ENCODE measurements around the gene DLG5.

DLG5 gene

DNA sequence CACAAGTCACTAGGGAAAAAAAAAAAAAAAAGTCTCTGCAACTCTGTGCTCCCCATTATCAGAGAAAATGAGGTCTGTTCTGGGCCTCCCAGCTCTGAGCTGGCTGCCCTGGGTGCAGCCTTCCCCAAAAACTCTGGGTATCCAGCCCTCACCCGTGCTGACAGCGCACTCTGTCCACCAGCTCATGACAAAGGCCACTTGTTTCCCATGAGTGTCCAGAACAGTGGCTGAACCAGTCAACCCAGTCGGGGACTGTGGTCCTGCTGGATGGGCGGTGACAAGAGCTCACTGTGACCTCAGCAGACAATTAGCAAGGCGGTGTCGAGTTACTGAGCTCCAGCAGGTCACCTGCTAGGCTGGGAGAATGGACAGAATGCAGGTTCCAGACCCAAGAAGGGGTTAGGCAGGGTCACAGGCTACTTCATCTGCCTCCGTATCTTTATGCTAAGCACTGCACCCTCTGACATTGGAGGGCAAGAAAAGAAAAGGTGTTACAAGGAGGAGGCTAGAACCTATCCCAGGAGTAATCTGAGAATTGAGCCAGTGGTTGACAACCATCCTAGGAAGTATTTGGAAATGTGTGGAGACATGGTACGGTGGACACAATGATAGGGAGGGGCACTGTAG lies 37.2 kb downstream of the DLG5 start:
- DNase-seq, result no peak

GRCh38 chr10:77888356-77888703 lies 38.2 kb downstream of the DLG5 start:
- DNase-seq, result no peak

DNA sequence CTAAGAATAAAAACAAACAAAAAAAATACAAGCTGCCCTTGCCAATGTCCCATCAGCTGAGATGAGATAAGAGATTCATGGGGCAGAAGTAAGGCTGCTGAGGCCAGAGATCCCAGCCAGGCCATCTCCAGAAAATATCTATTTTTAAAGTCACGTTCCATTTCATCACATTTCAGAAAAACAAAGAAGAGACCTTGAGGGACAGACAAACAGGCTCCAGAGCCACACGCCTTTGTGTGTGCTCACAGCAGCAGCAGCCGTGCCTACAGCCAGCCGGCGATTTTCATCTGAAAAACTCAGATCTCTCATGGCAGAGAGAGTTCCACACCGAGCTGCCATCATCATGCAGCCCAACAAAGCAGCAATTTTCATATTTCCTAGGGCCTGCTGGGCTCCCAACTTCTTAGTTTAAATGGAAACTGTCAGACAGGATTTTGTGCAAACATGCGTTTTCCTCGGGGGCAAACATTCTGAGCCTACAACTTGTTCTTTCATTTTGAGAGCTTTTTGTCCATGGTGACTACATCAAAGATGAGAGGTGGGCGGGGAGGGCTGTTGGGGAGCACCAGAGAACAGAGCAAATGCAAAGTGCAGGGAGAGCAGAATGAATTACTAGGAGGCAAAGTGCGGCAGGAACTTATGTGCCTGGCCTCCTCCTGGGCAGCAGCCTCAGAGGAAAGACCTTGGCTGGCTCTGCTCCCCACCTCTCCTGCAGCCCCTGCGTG lies 38.8 kb downstream of the DLG5 start:
- DNase-seq, result no peak

- DNase-seq, result no peak
These were observed 39.7 kb downstream of the DLG5 start for GRCh38 chr10:77886795-77887355.

DNA sequence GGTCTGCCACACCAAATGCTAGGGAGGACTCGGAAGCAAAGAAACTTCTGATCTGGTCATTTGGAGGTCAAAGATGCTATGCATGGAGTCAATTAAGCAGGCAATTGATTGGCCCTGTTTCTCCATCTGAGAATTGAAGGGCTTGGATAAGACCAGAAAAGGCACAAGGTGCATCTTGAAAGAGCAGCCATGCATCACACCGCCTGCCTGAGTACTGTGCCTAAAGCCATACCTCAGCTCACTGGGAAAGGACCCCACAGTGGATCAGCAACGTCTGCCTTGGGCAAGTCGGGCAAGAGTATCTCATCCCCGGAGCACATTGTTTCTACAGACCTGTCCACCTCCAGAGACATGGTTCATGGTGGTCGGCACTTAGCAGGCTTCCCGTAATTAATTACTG lies 42.4 kb downstream of the DLG5 start:
- DNase-seq, result no peak

DNA sequence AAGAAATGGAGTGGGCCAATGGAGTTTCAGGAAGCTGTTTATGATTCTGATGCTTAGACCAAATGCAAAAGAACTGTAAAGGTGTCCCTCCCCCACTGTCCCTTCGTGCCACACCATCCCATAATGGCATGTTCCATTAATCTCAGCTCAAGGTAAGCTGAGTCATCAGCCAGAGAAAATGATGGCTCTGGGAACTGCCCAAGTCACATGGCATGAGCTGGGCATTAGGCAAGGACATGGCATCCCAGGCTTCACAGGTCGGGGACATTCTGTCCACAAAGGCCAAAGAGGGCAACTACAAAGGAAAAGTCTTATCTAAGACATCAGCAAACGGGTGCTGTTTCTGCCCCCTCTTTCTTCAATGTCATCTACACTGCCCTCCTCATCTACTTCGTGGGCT lies 44.9 kb downstream of the DLG5 start:
- no peak for DNase-seq

DNA sequence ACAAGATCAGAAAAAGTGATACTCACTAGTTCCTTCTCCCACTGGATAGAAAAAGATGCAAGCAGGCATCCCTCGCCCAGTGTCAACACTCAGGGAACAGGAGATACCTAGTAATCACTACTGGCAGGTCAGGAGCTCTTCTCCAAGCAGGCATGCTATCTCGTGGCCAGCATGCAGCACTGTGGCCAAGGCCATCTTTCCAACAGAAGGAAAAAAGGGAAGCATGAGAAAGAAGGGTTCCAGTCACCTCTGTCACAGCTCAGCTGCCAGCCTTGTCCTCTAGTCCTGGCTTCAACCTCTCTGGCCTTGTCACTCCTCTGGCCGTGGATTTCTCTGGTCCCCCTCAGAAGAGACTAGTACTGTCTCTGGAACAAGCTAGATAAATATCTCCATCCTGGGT lies 45.3 kb downstream of the DLG5 start:
- DNase-seq, result no peak

GRCh38 chr10:77879710-77880109 lies 46.8 kb downstream of the DLG5 start:
- no peak for DNase-seq

- DNase-seq, result no peak
These were observed 47.5 kb downstream of the DLG5 start for GRCh38 chr10:77879065-77879464.

GRCh38 chr10:77877441-77878344 lies 48.9 kb downstream of the DLG5 start:
- no peak for DNase-seq

DNA sequence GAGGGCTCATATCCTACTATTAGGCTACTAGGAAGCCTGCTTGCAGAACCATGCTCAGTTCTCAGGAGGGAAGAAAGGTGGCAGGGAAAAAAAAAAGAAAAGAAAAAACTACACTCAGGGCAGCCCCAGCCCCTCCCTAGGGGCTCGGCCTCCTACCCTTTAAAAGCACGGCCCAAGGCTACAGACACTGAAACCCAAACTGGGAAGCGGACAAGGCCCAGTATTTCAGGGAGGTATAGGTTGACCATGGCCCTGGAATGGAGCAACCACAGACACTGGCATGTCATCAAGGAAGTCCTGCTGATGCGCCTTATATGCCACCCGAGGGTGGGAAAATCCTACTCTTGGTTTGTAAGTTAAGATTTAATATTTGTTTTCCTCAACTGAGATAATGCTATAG lies 50.8 kb downstream of the DLG5 start:
- no peak for DNase-seq

- DNase-seq, result no peak
These were observed 51.7 kb downstream of the DLG5 start for GRCh38 chr10:77874872-77875271.

DNA sequence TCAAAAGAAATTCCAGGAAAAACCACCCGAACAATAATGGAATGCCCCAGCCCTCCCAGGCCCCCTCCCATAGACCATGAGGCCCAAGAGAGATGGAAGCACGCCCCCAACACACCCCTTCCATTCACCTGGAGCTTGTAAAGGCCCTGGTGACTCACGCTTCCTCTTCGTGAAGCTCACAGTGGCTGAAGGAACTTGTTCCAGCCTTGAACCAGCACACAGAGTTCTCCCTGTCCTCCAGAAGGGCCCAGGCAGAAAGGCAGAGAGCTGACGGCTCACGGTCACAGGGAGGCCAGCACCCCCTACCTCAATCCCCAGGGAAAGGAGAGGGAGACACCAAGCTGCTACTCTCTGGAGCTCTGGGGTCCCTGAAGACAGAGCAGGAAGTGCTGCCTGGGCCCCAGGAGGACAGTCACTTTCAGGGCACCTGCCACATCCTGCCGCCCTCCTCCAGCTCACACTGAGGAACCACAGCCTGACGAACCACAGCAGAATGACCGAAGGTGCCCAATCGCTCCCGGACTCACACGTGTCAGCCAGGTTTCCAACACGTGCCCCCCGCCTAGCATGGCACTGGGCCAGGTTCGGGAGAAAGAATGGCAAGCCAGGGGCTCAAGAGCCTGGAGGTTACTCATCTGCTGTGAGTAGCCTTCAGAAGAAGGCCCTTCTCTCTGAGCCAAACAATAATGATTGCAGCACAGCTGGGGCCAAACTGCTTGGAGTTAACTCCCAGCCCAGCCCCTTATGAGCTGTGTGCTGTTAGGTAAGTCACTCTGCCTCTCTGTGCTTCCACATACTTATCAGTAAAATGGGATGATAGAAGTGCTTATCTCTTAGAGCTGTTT lies 52.8 kb downstream of the DLG5 start:
- DNase-seq, result peak; percentile 11

GRCh38 chr10:77872947-77873535 lies 53.5 kb downstream of the DLG5 start:
- DNase-seq, result no peak

- DNase-seq, result no peak
These were observed 54.2 kb downstream of the DLG5 start for GRCh38 chr10:77872151-77872946.

GRCh38 chr10:77869626-77870420 lies 56.7 kb downstream of the DLG5 start:
- no peak for DNase-seq

GRCh38 chr10:77868523-77868922 lies 58.0 kb downstream of the DLG5 start:
- no peak for DNase-seq

- no peak for DNase-seq
These were observed 59.3 kb downstream of the DLG5 start for GRCh38 chr10:77867124-77867719.

- no peak for DNase-seq
These were observed 60.0 kb downstream of the DLG5 start for GRCh38 chr10:77866598-77866997.
